ENCODE measurements around the gene MAG. TPM values are rescaled to one million over a fixed set of nuclear protein-coding genes. Genes with fewer than 3 reads are reported as not detected.

The MAG gene
- total RNA-seq, 6 experiments from 2014 or later: not detected

- no peak for DNase-seq
- Mint-ChIP-seq H3K9me3 (no peaks in the 10 kb centered on the region), H3K36me3 (ENCODE audit: low read depth) (no peaks in the 10 kb centered on the region), H3K27ac (no peak overlapping the region), H3K4me1 (ENCODE audit: low read depth) (no peaks in the 10 kb centered on the region), H3K4me3 (no peak overlapping the region), H3K27me3 (ENCODE audit: insufficient read depth) (peaks cover 57% of the 10 kb centered on the region)
- TF ChIP-seq CTCF (IDR thresholded peaks at IDR 0.05): no peak
Measured at GRCh38 chr19:35341006-35341405, 49.0 kb downstream of the MAG start.

GRCh38 chr19:35341565-35342225, 49.7 kb downstream of the MAG start:
- no peak for TF ChIP-seq CTCF (IDR thresholded peaks at IDR 0.05)
- Mint-ChIP-seq H3K4me1 (ENCODE audit: low read depth) (no peaks in the 10 kb centered on the region), H3K36me3 (ENCODE audit: low read depth) (no peaks in the 10 kb centered on the region), H3K27me3 (ENCODE audit: insufficient read depth) (peaks cover 54% of the 10 kb centered on the region), H3K27ac (no peak overlapping the region), H3K9me3 (no peaks in the 10 kb centered on the region), H3K4me3 (no peak overlapping the region)
- no peak for DNase-seq

DNA sequence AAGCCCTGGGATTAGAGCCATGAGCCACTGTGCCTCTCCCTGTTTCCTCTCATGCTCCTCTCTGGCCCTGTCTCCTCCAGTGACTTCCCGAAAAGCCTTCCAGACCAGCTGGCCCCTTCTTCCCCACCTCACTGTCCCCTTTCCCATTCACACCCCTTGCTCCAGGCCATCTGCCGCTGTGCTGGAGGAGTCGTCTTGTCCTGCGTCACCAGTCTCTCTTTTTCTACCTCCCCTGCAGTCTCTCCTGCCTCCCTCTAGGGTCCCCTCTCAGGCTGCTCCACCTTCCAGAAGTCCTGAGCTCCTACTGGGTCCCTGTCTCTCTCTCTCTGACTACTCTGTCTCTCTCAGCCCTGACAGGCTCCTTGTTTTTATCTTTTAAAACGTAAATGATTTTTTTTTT, 50.5 kb downstream of the MAG start:
- no peaks in the 10 kb centered on the region for H3K36me3 Mint-ChIP-seq (ENCODE audit: low read depth)

DNA sequence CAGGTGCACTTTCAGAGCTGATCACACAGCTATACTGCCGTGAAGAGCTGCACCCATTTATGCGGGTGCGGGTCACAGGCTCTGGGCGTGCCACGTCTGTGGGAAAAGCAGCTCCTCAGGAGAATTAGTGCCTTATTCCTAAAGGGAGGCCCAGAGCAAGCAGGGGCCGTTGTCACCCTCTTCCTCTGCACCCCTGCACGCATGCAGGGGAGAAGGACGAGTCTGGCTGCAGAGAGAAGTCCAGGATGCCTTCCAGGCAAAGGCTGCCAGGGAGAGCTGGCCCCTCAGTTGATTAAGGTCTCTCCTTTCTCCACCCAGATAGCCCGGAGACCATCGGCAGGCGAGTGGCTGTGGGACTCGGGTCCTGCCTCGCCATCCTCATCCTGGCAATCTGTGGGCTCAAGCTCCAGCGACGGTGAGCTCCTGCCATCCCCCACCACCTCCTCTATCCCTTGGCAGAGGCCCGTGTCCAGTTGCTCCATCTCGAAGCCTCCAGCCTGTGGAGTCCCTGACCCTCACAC, 52.6 kb downstream of the MAG start:
- no peaks in the 10 kb centered on the region for H3K9me3 Mint-ChIP-seq
- no peak for DNase-seq
- no peak overlapping the region for H3K27ac Mint-ChIP-seq
- H3K4me3 Mint-ChIP-seq: no peak overlapping the region
- H3K4me1 Mint-ChIP-seq (ENCODE audit: low read depth): no peaks in the 10 kb centered on the region
- no peak for TF ChIP-seq CTCF (IDR thresholded peaks at IDR 0.05)
- peaks cover 51% of the 10 kb centered on the region for H3K27me3 Mint-ChIP-seq (ENCODE audit: insufficient read depth)
- no peaks in the 10 kb centered on the region for H3K36me3 Mint-ChIP-seq (ENCODE audit: low read depth)

More for the DNA sequence above, 50.5 kb downstream of the MAG start:
- no peak for TF ChIP-seq CTCF (IDR thresholded peaks at IDR 0.05)
- Mint-ChIP-seq H3K4me3 (no peak overlapping the region), H3K27ac (no peak overlapping the region), H3K27me3 (ENCODE audit: insufficient read depth) (peaks cover 49% of the 10 kb centered on the region), H3K9me3 (no peaks in the 10 kb centered on the region), H3K4me1 (ENCODE audit: low read depth) (no peaks in the 10 kb centered on the region)
- no peak for DNase-seq

DNA sequence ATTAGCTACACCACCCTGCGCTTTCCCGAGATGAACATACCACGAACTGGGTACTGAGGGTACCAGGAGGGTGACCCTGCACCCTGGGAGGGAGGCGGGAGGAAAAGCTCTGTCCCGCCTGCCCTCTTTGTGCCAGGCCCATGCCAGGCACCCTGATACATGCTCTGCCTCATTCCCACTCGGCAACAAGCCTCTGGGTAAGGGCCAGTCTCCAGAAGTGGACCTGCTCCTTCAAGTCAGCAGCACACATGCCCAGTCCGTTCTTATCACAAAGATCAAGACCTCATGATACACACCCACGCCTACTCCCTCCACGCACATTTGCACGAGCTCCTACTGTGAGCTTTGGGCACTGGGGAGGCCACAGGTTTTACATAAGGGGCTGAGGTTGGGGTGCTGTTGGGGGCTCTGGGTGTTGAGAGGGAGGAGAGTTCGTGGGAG, 53.7 kb downstream of the MAG start:
- Mint-ChIP-seq H3K36me3 (ENCODE audit: low read depth) (no peaks in the 10 kb centered on the region), H3K9me3 (no peaks in the 10 kb centered on the region), H3K4me1 (ENCODE audit: low read depth) (no peaks in the 10 kb centered on the region), H3K4me3 (no peak overlapping the region), H3K27ac (no peak overlapping the region), H3K27me3 (ENCODE audit: insufficient read depth) (peaks cover 44% of the 10 kb centered on the region)
- no peak for TF ChIP-seq CTCF (IDR thresholded peaks at IDR 0.05)
- no peak for DNase-seq

Data from HFFc6 (cell line).